Common myeloid progenitor, CD34-positive (primary cell): ENCODE data around the gene FBXO46.
A peak's percentile ranks its signal among the peaks of the same experiment; 100 is the strongest.

Experiments used
- CTCF ChIA-PET: fragments of 350-600 bp; sonication (Branson Sonifier 250); formaldehyde crosslinking; loops from one replicate; lab custom pipeline; 2021; ENCODE audit warnings: antibody characterized with exemption; lab: Charles Lee
- POLR2A ChIA-PET: fragments of 350-600 bp; sonication (Branson Sonifier 250); formaldehyde crosslinking; loops from one replicate; lab custom pipeline; 2021; ENCODE audit warnings: antibody characterized with exemption; lab: Charles Lee
- DNase-seq, 3 donors: peaks; one replicate each; pipeline versions ENCODE4 v3.0.0 to v3.0.0-alpha.2; 2013
- H3K27ac ChIP-seq, 2 experiments: 1 replicate in 1 of 2; 2 replicates in 1 of 2; pipeline ENCODE4 v1.7.0; 2013; ENCODE audit warnings: inconsistent platforms in 2 of 2, low read length in 2 of 2, mild to moderate bottlenecking in 2 of 2, low read depth in 1 of 2, moderate library complexity in 1 of 2; ENCODE audit not compliant: severe bottlenecking in 2 of 2, insufficient read depth in 1 of 2, poor library complexity in 1 of 2
- H3K27me3 ChIP-seq, 5 experiments: replicated peaks in 2 of 5; 1 replicate in 3 of 5; 2 replicates in 2 of 5; pipeline versions ENCODE4 v1.6.1 to v1.7.0; 2013; ENCODE audit warnings: low read length in 4 of 5, mild to moderate bottlenecking in 2 of 5, moderate library complexity in 2 of 5, inconsistent platforms in 1 of 5; ENCODE audit not compliant: insufficient read depth in 5 of 5, control insufficient read depth in 4 of 5
- H3K36me3 ChIP-seq, 4 experiments: 1 replicate in 2 of 4; 2 replicates in 2 of 4; pipeline versions ENCODE4 v1.6.1 to v1.7.0; 2013; ENCODE audit warnings: low read length in 3 of 4, control low read depth in 1 of 4, mild to moderate bottlenecking in 1 of 4; ENCODE audit not compliant: control insufficient read depth in 4 of 4, insufficient read depth in 4 of 4
- H3K4me1 ChIP-seq, 4 experiments: 1 replicate in 3 of 4; 2 replicates in 1 of 4; pipeline versions ENCODE4 v1.6.1 to v1.7.1; 2013; ENCODE audit warnings: low read length in 3 of 4, mild to moderate bottlenecking in 3 of 4, control low read depth in 1 of 4, inconsistent platforms in 1 of 4, moderate library complexity in 1 of 4; ENCODE audit not compliant: control insufficient read depth in 4 of 4, insufficient read depth in 4 of 4; ENCODE audit errors: control extremely low read depth in 1 of 4
- H3K4me3 ChIP-seq, 7 experiments: 1 replicate in 4 of 7; 2 replicates in 3 of 7; pipeline versions ENCODE4 v1.5.1 to v1.7.0; 2013; ENCODE audit warnings: mild to moderate bottlenecking in 7 of 7, low read length in 6 of 7, moderate library complexity in 6 of 7, inconsistent platforms in 2 of 7, low read depth in 2 of 7, control low read depth in 1 of 7; ENCODE audit not compliant: insufficient read depth in 4 of 7, control insufficient read depth in 1 of 7; ENCODE audit errors: extremely low read depth in 1 of 7
- H3K9me3 ChIP-seq, 5 experiments: 1 replicate in 4 of 5; 2 replicates in 1 of 5; pipeline versions ENCODE4 v1.6.1 to v1.7.1; 2013; ENCODE audit warnings: low read length in 4 of 5, mild to moderate bottlenecking in 2 of 5, inconsistent platforms in 1 of 5, low read depth in 1 of 5, moderate library complexity in 1 of 5; ENCODE audit not compliant: control insufficient read depth in 4 of 5, insufficient read depth in 2 of 5; ENCODE audit errors: control extremely low read depth in 1 of 5
- WGBS: methylation state at CpG from one replicate; pipeline ENCODE4 v1.1.5; 2013; ENCODE audit not compliant: insufficient coverage; 5-methylcytosine and 5-hydroxymethylcytosine counted together

Gene FBXO46

DNA sequence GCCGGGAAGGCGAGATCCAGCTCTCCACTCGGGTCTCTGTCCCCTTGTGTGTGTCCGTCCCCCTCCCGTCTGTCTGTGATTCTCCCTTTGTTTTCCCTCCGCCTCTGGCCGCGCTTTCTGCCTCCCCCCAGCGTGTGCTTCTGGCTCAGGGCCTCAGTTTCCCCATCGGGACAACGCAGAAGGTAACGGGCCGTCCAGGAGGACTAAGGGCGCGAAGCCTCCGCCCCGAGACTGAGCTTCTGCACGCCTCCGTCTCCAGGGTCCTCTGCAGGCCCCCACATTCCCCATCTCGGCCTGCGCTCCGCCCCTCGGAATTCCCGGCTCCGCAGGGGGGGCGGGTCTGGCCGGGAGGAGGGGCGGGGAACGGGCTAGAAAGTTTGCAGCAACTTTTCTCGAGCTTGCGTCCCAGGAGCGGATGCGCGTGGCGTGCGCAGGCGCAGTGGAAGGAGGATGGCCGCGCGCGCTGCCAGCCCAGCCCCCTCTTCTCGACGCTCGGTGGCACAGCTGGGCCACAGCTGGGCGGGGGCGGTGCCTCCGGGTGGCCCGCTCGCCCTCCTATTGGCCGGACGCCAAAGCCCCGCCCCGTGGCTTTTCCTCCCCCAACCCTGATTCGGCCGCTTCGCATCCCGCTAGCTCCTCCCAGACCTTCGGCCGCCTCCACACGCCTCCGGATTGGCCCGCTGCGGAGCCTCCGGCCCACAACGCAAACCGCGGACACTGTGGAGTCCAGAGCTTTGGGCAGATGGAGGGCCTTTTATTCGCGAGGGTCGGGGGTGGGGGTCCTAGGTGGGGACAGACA lies 38.5 kb upstream of the FBXO46 start, which contains the start of gene SIX5:
SIX5 (minus strand) TSS at position 269 of the 799 bp plus-strand sequence. CDS start 408 bp downstream, outside the sequence.
- Histone ChIP-seq H3K4me1 (peaks cover 0 to 39% (median 33%) of the 10 kb centered on the region in 4 experiments), H3K36me3 (no peaks in the 10 kb centered on the region), H3K9me3 (no peaks in the 10 kb centered on the region), H3K27me3 (peaks cover 0 to 66% (median 23%) of the 10 kb centered on the region in 5 experiments), H3K4me3 (peak within 1 kb of the TSS; percentile 28 to 85 (median 58)), H3K27ac (peak within 1 kb of the TSS in 1 of 2 experiments; percentile 68)
- WGBS, result under 1% methylated on average over 58 of the region's 70 CpGs
- ChIA-PET POLR2A (interaction anchor here (0.6 to 2.4 kb wide), 8 partner anchors 12 to 100 kb away, joined by 3 to 13 read pairs (median 4); partner anchors contain the start of genes FBXO46, FOXA3 and QPCTL), CTCF (interaction anchor here (0.6 to 10.6 kb wide), 17 partner anchors 9 to 586 kb away, joined by 3 to 138 read pairs (median 4); partner anchors contain the start of genes DMWD, IRF2BP1 and RSPH6A)
- DNase-seq, result peak; percentile 90 to 95 (median 93)

DNA sequence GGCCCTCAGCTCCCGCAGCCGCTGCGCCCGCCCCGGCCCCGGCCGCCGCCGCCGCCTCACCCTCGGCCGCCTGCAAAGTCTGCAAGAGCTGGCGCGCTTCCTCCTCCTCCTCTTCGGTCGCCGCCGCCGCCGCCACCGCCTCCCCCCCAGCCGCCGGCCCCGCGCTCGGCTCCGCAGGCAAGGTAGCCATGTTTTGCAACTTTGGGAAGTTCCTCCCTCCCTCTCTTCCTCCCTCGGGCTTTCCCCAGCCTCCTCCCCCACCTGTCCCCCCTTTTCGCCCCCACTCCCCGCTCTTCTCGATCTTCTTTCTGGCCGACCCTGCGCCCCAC lies 37.9 kb upstream of the FBXO46 start:
- peak overlapping the region in 1 of 2 experiments; percentile 68 for H3K27ac ChIP-seq
- CTCF ChIA-PET, result interaction anchor here (0.8 to 10.6 kb wide), 10 partner anchors 8 to 117 kb away, joined by 3 to 138 read pairs (median 4); partner anchors contain the start of genes DMWD, IRF2BP1 and RSPH6A
- H3K9me3 ChIP-seq, result no peaks in the 10 kb centered on the region
- H3K4me3 ChIP-seq, result peak overlapping the region; percentile 28 to 85 (median 58)
- POLR2A ChIA-PET, result interaction anchor here (1.2 to 2.4 kb wide), 3 partner anchors 13 to 51 kb away, joined by 3 to 13 read pairs (median 4); no protein-coding TSS in a partner anchor
- under 1% methylated on average over 27 of the region's 33 CpGs for WGBS
- peaks cover 0 to 72% (median 25%) of the 10 kb centered on the region in 5 experiments for H3K27me3 ChIP-seq
- H3K36me3 ChIP-seq, result no peaks in the 10 kb centered on the region
- peak in 1 of 3 donors; percentile 34 for DNase-seq
- H3K4me1 ChIP-seq, result peaks cover 0 to 39% (median 33%) of the 10 kb centered on the region in 4 experiments

DNA sequence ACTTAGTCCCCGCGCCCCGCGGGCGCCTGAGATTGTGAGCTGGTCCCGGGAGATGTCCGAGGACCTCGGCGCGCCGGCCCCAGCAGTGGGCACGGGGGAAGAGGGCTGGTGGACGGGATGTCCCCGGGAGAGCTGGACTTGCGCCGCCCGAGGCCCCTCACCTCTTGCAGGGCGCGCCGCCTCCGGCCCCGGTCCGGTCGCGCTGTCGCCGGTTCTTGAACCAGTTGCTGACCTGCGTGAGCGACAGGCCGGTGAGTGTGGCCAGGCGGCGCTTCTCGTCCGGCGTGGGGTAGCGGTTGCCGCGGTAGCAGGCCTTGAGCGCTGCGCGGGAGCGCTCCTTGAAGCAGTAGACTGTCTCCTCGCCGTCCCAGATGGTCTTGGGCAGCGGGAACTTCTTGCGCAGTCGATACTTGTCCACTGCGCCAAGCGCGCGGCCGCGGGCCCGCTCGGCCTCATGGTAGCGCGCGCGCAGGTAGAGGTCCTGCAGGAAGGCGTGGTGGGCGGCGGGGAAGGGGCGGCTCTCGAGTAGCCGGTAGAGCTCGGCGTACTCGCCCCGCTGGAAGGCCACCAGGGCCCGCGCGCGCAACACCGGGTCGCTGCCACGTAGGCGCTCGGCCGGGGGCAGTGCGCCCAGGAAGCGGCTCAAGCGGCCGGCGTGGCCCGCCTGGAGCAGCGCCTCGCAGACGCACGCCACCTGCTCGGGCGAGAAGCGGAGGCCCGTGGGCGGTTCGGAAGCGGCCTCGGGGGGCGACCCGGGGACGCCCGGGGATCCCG lies 37.4 kb upstream of the FBXO46 start:
- WGBS, result 3% methylated on average over 57 of the region's 102 CpGs
- peaks cover 0 to 39% (median 33%) of the 10 kb centered on the region in 4 experiments for H3K4me1 ChIP-seq
- peak in 2 of 3 donors; percentile 24 to 36 for DNase-seq
- ChIA-PET POLR2A (interaction anchor here (1.2 to 1.8 kb wide), 2 partner anchors 13 to 51 kb away, joined by 3 to 4 read pairs; no protein-coding TSS in a partner anchor), CTCF (interaction anchor here (0.6 to 10.6 kb wide), 5 partner anchors 26 to 57 kb away, joined by 3 to 138 read pairs (median 3); partner anchors contain the start of gene DMWD)
- no peaks in the 10 kb centered on the region for H3K36me3 ChIP-seq
- H3K9me3 ChIP-seq, result no peaks in the 10 kb centered on the region
- H3K4me3 ChIP-seq, result peak overlapping the region; percentile 15 to 85 (median 58)
- H3K27me3 ChIP-seq, result peaks cover 0 to 76% (median 22%) of the 10 kb centered on the region in 5 experiments
- peak overlapping the region in 1 of 2 experiments; percentile 54 for H3K27ac ChIP-seq

DNA sequence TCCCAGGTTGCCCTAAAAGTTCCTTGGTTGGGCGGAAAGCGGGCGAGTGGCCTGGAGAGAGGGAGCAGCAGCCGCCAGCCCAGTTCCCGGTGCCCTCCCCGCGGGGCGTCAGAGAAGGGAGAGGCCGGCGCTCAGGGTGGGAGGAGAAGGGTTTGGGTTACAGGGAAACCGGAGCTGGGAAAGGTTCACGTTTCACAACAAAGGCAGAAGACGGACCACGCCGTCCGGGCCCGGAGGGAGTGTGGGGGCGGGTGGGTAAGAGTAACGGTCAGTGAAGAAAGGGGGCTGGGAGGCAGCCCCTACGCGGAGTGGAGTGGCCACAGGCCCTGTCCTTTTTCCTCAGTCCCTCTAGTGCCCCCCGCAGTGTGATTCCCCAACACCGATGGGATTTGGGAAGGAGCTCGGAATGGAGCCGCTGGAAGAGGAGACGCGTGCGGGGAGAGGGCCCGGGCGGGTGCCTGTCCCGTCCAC lies 36.7 kb upstream of the FBXO46 start:
- peak overlapping the region in 1 of 2 experiments; percentile 54 for H3K27ac ChIP-seq
- POLR2A ChIA-PET, result interaction anchor here (1.8 kb wide), 1 partner anchor 50 kb away, joined by 4 read pairs; no protein-coding TSS in a partner anchor
- CTCF ChIA-PET, result interaction anchor here (0.6 to 10.6 kb wide), 3 partner anchors 26 to 58 kb away, joined by 3 to 138 read pairs (median 3); partner anchors contain the start of gene DMWD

DNA sequence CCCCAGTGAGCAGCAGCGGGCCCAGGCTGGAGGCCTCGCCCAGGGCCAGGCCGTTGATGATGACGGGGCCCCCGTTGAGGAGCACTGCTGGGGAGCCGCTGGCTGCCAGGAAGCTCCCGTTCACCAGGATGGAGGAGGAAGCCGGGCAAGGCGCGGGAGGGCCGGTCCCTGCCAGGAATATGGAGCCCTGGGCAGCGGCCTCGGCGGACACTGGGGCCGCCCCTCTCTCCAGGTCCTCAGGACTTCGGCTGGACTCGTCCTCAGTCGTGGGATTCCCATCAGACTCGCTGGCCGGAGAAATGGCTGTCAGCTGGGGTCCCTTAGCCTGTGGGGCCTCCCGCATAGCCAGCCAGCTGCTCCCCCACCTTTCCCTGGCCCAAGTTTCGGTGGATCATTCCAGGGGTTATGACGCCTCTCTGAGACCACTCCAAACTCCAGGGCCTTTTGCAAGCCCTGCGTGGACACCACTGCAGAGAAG lies 36.2 kb upstream of the FBXO46 start:
- no peak for DNase-seq
- Histone ChIP-seq H3K27ac (peak overlapping the region in 1 of 2 experiments; percentile 34), H3K4me3 (no peak overlapping the region), H3K9me3 (no peaks in the 10 kb centered on the region), H3K4me1 (peaks cover 0 to 39% (median 31%) of the 10 kb centered on the region in 4 experiments), H3K27me3 (peaks cover 0 to 70% (median 16%) of the 10 kb centered on the region in 5 experiments), H3K36me3 (no peaks in the 10 kb centered on the region)
- CTCF ChIA-PET, result interaction anchor here (0.6 to 10.6 kb wide), 2 partner anchors 27 to 58 kb away, joined by 3 to 138 read pairs; partner anchors contain the start of gene DMWD
- POLR2A ChIA-PET, result no interaction called here
- WGBS, result 96% methylated on average over 21 of the region's 24 CpGs

More for the DNA sequence above, 36.7 kb upstream of the FBXO46 start:
- WGBS, result 61% methylated on average over 22 of the region's 31 CpGs
- Histone ChIP-seq H3K9me3 (no peaks in the 10 kb centered on the region), H3K27me3 (peaks cover 0 to 75% (median 21%) of the 10 kb centered on the region in 5 experiments), H3K4me3 (peak overlapping the region in 3 of 7 experiments; percentile 74 to 85 (median 79)), H3K4me1 (peaks cover 0 to 39% (median 33%) of the 10 kb centered on the region in 4 experiments), H3K36me3 (no peaks in the 10 kb centered on the region)
- no peak for DNase-seq

DNA sequence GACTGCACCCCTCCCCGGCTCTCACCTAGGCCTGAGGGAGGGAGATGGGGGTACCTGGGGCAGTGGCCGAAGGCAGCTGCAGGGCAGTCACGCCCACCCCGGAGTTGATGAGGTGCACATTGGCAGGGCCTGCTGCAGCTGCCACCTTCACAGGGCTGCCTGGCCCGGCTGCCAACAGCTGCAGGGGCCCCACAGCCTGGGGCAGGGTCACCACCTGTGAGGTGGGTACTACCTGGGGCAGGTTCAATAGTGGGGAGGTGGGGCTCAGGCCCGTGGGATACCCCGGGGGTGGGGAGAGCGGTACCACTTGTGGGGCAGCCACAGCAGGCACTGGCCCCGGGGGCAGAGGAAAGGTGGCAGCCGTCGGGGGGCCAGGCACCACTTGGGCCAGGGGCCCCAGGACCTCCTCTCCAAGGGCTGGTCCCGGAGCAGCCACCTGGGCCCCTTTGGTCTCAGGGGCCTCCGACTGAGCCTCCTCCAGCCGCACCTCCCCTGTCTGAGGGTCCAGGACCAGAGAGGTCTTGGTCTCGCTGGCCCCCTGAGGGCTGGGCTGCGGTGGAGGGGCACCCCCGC lies 35.7 kb upstream of the FBXO46 start:
- H3K4me1 ChIP-seq, result peaks cover 0 to 39% (median 31%) of the 10 kb centered on the region in 4 experiments
- no peaks in the 10 kb centered on the region for H3K36me3 ChIP-seq
- H3K27ac ChIP-seq, result no peak overlapping the region
- H3K4me3 ChIP-seq, result no peak overlapping the region
- WGBS, result 96% methylated on average over 16 of the region's 17 CpGs
- CTCF ChIA-PET, result interaction anchor here (10.6 kb wide), 1 partner anchor 27 kb away, joined by 138 read pairs; the partner anchor contains the start of gene DMWD
- POLR2A ChIA-PET, result no interaction called here
- H3K27me3 ChIP-seq, result peaks cover 0 to 64% (median 16%) of the 10 kb centered on the region in 5 experiments
- no peaks in the 10 kb centered on the region for H3K9me3 ChIP-seq
- no peak for DNase-seq
